Measurements from ENCODE around the gene HSPD1.

- TF ChIP-seq EP300 (IDR thresholded peaks at IDR 0.05; ENCODE audit: low read depth) (no peak), CTCF (IDR thresholded peaks at IDR 0.05) (no peak), POLR2A (IDR thresholded peaks at IDR 0.05) (no peak)
These were observed 15.7 kb upstream of the HSPD1 start for GRCh38 chr2:197515315-197515738.
